Activated B cell treated with CpG ODN at 0.5 μM for 24 hours (primary cell): ENCODE data around the gene EHMT1. TPM values are rescaled to one million over a fixed set of nuclear protein-coding genes. Genes with fewer than 3 reads are reported as not detected.
A peak's percentile ranks its signal among the peaks of the same experiment; 100 is the strongest.

ENCODE experiments used
- ATAC-seq: fragments of 200-7000 bp; cut with Tn5 transposase; one replicate; pipeline ENCODE4 v1.10.0; 2021; ENCODE audit warnings: low read depth, mild to moderate bottlenecking, moderate library complexity
- CTCF ChIA-PET: fragments of 350-600 bp; sonication (Branson Sonifier 250); formaldehyde crosslinking; loops from one replicate; lab custom pipeline; 2021; ENCODE audit warnings: antibody characterized with exemption; lab: Charles Lee
- POLR2A ChIA-PET: fragments of 350-600 bp; sonication (Branson Sonifier 250); formaldehyde crosslinking; loops from one replicate; lab custom pipeline; 2021; ENCODE audit warnings: antibody characterized with exemption; lab: Charles Lee
- DNase-seq: peaks from one replicate; pipeline ENCODE4 v3.0.0; 2022
- H3K27ac Mint-ChIP-seq: one replicate; pipeline ENCODE4 v1.8.0; 2020; ENCODE audit warnings: mixed read lengths
- H3K27me3 Mint-ChIP-seq: one replicate; pipeline ENCODE4 v1.8.0; 2021; ENCODE audit warnings: mixed read lengths
- H3K36me3 Mint-ChIP-seq: one replicate; pipeline ENCODE4 v1.8.0; 2021; ENCODE audit warnings: low read depth, mixed read lengths
- H3K4me1 Mint-ChIP-seq: one replicate; pipeline ENCODE4 v1.8.0; 2021; ENCODE audit warnings: mixed read lengths
- H3K4me3 Mint-ChIP-seq: one replicate; pipeline ENCODE4 v1.8.0; 2020; ENCODE audit warnings: mild to moderate bottlenecking, mixed read lengths
- H3K9me3 Mint-ChIP-seq: one replicate; pipeline ENCODE4 v1.8.0; 2020; ENCODE audit warnings: mixed read lengths
- CTCF ChIP-seq: fragments of 200-600 bp; IDR thresholded peaks from one replicate; pipeline ENCODE4 v1.8.0; 2022; ENCODE audit warnings: antibody characterized with exemption, mild to moderate bottlenecking
- intact Hi-C: fragments of 100-400 bp; cut with micrococcal nuclease; formaldehyde crosslinking; loops from one replicate; pipeline ENCODE4 v1.15.1; 2024
- total RNA-seq: library from RNA; stranded (reverse); gene quantifications from 2 replicates; pipeline ENCODE4 v1.2.3, GENCODE V29; 2022

The EHMT1 gene
- total RNA-seq, 1 donor from 2014 or later = 163 TPM

- ChIA-PET CTCF (no interaction called here), POLR2A (no interaction called here)
- no peaks in the 10 kb centered on the region for H3K9me3 Mint-ChIP-seq
- TF ChIP-seq CTCF = no peak
- peaks cover 70% of the 10 kb centered on the region for H3K36me3 Mint-ChIP-seq
- peak overlapping the region; percentile 31 for H3K27ac Mint-ChIP-seq
- intact Hi-C loops = no loop called here
- no peaks in the 10 kb centered on the region for H3K27me3 Mint-ChIP-seq
- H3K4me3 Mint-ChIP-seq = no peak overlapping the region
- no peak for DNase-seq
- H3K4me1 Mint-ChIP-seq = peaks cover 6% of the 10 kb centered on the region
- no peak for ATAC-seq
Measured at GRCh38 chr9:137814841-137815240, 196.0 kb downstream of the EHMT1 start.

- ChIA-PET POLR2A (no interaction called here), CTCF (no interaction called here)
- intact Hi-C loops = no loop called here
- Mint-ChIP-seq H3K27ac (peak overlapping the region; percentile 31), H3K9me3 (no peaks in the 10 kb centered on the region), H3K36me3 (peaks cover 74% of the 10 kb centered on the region), H3K4me3 (no peak overlapping the region), H3K27me3 (no peaks in the 10 kb centered on the region), H3K4me1 (peaks cover 6% of the 10 kb centered on the region)
- TF ChIP-seq CTCF = no peak
- no peak for ATAC-seq
- DNase-seq = no peak
Measured at GRCh38 chr9:137815256-137816255, 196.8 kb downstream of the EHMT1 start.

GRCh38 chr9:137816531-137817235 is 197.9 kb downstream of the EHMT1 start:
- ChIA-PET POLR2A (no interaction called here), CTCF (no interaction called here)
- no peaks in the 10 kb centered on the region for H3K9me3 Mint-ChIP-seq
- intact Hi-C loops = no loop called here
- peaks cover 6% of the 10 kb centered on the region for H3K4me1 Mint-ChIP-seq
- DNase-seq (no peak), ATAC-seq (peak; percentile 42)
- H3K27ac Mint-ChIP-seq = peak overlapping the region; percentile 24
- peaks cover 76% of the 10 kb centered on the region for H3K36me3 Mint-ChIP-seq
- no peak for TF ChIP-seq CTCF
- H3K27me3 Mint-ChIP-seq = no peaks in the 10 kb centered on the region
- H3K4me3 Mint-ChIP-seq = no peak overlapping the region

- no peaks in the 10 kb centered on the region for H3K9me3 Mint-ChIP-seq
- H3K27me3 Mint-ChIP-seq = no peaks in the 10 kb centered on the region
- peaks cover 79% of the 10 kb centered on the region for H3K36me3 Mint-ChIP-seq
- intact Hi-C loops = no loop called here
- ChIA-PET CTCF (no interaction called here), POLR2A (no interaction called here)
- DNase-seq = no peak
- H3K27ac Mint-ChIP-seq = no peak overlapping the region
- H3K4me1 Mint-ChIP-seq = peaks cover 6% of the 10 kb centered on the region
- no peak for TF ChIP-seq CTCF
- H3K4me3 Mint-ChIP-seq = no peak overlapping the region
- no peak for ATAC-seq
Measured at GRCh38 chr9:137817236-137818200, 198.7 kb downstream of the EHMT1 start.
